Natural killer cell (primary cell): ENCODE measurements around the gene NEGR1. TPM values are rescaled to one million over a fixed set of nuclear protein-coding genes. Genes with fewer than 3 reads are reported as not detected.

Source experiments
- ATAC-seq, 3 donors: fragments of 150-1000 bp in 2 of 3; fragments of 200-7000 bp in 1 of 3; cut with Tn5 transposase; 1 replicate in 1 of 3; 2 replicates in 2 of 3; pipeline ENCODE4 v1.10.0; 2021; ENCODE audit warnings: mild to moderate bottlenecking in 2 of 3, moderate library complexity in 2 of 3
- DNase-seq, 2 donors: peaks; one replicate each; pipeline versions ENCODE4 v3.0.0 to v3.0.0-alpha.2; 2013 to 2021; ENCODE audit warnings: mixed read lengths in 1 of 2
- H3K27ac ChIP-seq: one replicate; pipeline ENCODE4 v1.5.1; 2013; ENCODE audit warnings: mild to moderate bottlenecking, low read length
- H3K27me3 ChIP-seq: one replicate; pipeline ENCODE4 v1.6.1; 2013; ENCODE audit warnings: low read length; ENCODE audit not compliant: control insufficient read depth, insufficient read depth
- H3K36me3 ChIP-seq: one replicate; pipeline ENCODE4 v1.6.1; 2013; ENCODE audit warnings: low read length; ENCODE audit not compliant: control insufficient read depth, insufficient read depth
- H3K4me1 ChIP-seq: one replicate; pipeline ENCODE4 v1.6.1; 2013; ENCODE audit warnings: low read length; ENCODE audit not compliant: control insufficient read depth, insufficient read depth
- H3K4me3 ChIP-seq: one replicate; pipeline ENCODE4 v1.5.1; 2013; ENCODE audit warnings: low read length
- H3K9me3 ChIP-seq: one replicate; pipeline ENCODE4 v1.6.1; 2013; ENCODE audit warnings: low read length; ENCODE audit not compliant: control insufficient read depth, insufficient read depth
- H3K27ac Mint-ChIP-seq, 2 donors: one replicate each; pipeline ENCODE4 v1.8.0; 2022; ENCODE audit warnings: mild to moderate bottlenecking in 2 of 2, mixed read lengths in 2 of 2, moderate library complexity in 1 of 2
- H3K27me3 Mint-ChIP-seq, 2 donors: one replicate each; pipeline ENCODE4 v1.8.0; 2022; ENCODE audit warnings: low read depth in 2 of 2, mixed read lengths in 2 of 2
- H3K36me3 Mint-ChIP-seq: one replicate; pipeline ENCODE4 v1.8.0; 2022; ENCODE audit warnings: mixed read lengths
- H3K4me1 Mint-ChIP-seq, 2 donors: one replicate each; pipeline ENCODE4 v1.8.0; 2022; ENCODE audit warnings: mixed read lengths in 2 of 2
- H3K4me3 Mint-ChIP-seq: one replicate; pipeline ENCODE4 v1.8.0; 2022; ENCODE audit warnings: mild to moderate bottlenecking, moderate library complexity, mixed read lengths
- H3K9me3 Mint-ChIP-seq, 2 donors: one replicate each; pipeline ENCODE4 v1.8.0; 2022; ENCODE audit warnings: mixed read lengths in 2 of 2
- WGBS: methylation state at CpG from one replicate; pipeline ENCODE4 v1.1.7; 2013; ENCODE audit warnings: missing lambda C conversion rate; ENCODE audit not compliant: insufficient coverage; 5-methylcytosine and 5-hydroxymethylcytosine counted together
- intact Hi-C: fragments of 100-400 bp; cut with micrococcal nuclease; formaldehyde crosslinking; loops from one replicate; pipeline ENCODE4 v1.14.2; 2022
- total RNA-seq, 4 donors: library from RNA; stranded (reverse); fragments of 120-200 nt in 1 of 4; gene quantifications; one replicate each; pipeline versions ENCODE4 v1.2.3 to v1.2.4, GENCODE V29; 2013 to 2022
- TF ChIP-seq, protein P1 (sequence below): fragments of 200-600 bp; IDR thresholded peaks from one replicate; pipeline ENCODE4 v1.8.0; 2022; ENCODE audit warnings: antibody characterized with exemption

NEGR1 gene
- total RNA-seq, 3 donors from 2014 or later (not counting 1 experiment from before 2014, with no cell fraction given) = 0.55 to 1.3 TPM; not detected in 1

DNA sequence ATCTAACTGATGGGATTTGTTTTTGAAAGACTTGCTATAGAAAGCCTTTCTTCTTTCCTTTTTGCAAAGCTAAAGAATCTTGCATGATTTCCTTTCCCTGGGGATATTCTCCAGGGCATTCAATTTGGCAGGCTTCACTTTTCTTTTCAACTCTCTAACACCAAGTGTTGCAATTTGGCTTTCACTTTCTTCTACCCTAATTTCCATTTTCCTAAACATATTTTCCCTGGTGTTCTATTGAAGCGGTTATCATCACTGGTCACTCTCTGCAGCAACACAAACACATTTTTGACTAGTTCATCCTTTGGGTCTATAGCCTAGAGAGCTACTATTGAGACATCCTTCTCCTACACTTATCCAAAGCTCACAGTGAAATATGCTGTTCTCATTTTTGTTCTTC lies 424.5 kb downstream of the NEGR1 start:
- H3K27me3 Mint-ChIP-seq = no peaks in the 10 kb centered on the region

DNA sequence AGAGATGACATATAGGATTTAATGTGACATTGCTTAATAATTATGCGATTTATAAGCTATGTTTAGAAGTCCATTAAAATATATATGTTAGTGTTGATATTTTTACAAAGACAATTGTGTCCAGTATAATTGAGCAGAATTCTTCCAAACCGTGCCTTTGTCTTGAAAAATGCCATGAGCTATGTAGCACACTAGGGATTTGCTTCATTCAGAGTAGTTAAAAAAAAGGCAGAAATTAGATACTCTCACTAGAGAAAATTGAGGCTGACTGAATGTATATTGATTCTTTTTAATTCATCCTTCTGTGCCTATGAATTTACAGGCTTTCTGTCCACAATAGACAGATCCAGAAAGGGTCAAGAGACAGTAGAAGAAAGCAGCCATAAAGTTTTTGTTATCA lies 429.0 kb downstream of the NEGR1 start:
- intact Hi-C loops = no loop called here
- Histone ChIP-seq H3K27ac (no peak overlapping the region), H3K36me3 (no peaks in the 10 kb centered on the region), H3K9me3 (peaks cover 2% of the 10 kb centered on the region), H3K4me1 (no peaks in the 10 kb centered on the region), H3K27me3 (no peaks in the 10 kb centered on the region), H3K4me3 (no peak overlapping the region)
- Mint-ChIP-seq H3K27ac (no peak overlapping the region), H3K4me3 (no peak overlapping the region), H3K27me3 (no peaks in the 10 kb centered on the region), H3K36me3 (no peaks in the 10 kb centered on the region), H3K4me1 (no peaks in the 10 kb centered on the region), H3K9me3 (peaks cover 4 to 5% of the 10 kb centered on the region in 2 donors)
- ATAC-seq = no peak
- WGBS = 94% methylated on average over 2 of the region's 2 CpGs
- TF ChIP-seq, protein P1, sequence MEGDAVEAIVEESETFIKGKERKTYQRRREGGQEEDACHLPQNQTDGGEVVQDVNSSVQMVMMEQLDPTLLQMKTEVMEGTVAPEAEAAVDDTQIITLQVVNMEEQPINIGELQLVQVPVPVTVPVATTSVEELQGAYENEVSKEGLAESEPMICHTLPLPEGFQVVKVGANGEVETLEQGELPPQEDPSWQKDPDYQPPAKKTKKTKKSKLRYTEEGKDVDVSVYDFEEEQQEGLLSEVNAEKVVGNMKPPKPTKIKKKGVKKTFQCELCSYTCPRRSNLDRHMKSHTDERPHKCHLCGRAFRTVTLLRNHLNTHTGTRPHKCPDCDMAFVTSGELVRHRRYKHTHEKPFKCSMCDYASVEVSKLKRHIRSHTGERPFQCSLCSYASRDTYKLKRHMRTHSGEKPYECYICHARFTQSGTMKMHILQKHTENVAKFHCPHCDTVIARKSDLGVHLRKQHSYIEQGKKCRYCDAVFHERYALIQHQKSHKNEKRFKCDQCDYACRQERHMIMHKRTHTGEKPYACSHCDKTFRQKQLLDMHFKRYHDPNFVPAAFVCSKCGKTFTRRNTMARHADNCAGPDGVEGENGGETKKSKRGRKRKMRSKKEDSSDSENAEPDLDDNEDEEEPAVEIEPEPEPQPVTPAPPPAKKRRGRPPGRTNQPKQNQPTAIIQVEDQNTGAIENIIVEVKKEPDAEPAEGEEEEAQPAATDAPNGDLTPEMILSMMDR = no peak
- DNase-seq = no peak

More for the DNA sequence above, 424.5 kb downstream of the NEGR1 start:
- no peak for DNase-seq
- Histone ChIP-seq H3K9me3 (no peaks in the 10 kb centered on the region), H3K27me3 (no peaks in the 10 kb centered on the region), H3K36me3 (no peaks in the 10 kb centered on the region), H3K4me3 (no peak overlapping the region), H3K4me1 (no peaks in the 10 kb centered on the region), H3K27ac (no peak overlapping the region)
- Mint-ChIP-seq H3K9me3 (peaks cover 8 to 14% of the 10 kb centered on the region in 2 donors), H3K4me3 (no peak overlapping the region), H3K27ac (no peak overlapping the region), H3K4me1 (no peaks in the 10 kb centered on the region), H3K36me3 (no peaks in the 10 kb centered on the region)
- 90% methylated on average over 1 of the region's 1 CpG for WGBS
- TF ChIP-seq, protein P1 = no peak
- intact Hi-C loops = no loop called here
- ATAC-seq = no peak

DNA sequence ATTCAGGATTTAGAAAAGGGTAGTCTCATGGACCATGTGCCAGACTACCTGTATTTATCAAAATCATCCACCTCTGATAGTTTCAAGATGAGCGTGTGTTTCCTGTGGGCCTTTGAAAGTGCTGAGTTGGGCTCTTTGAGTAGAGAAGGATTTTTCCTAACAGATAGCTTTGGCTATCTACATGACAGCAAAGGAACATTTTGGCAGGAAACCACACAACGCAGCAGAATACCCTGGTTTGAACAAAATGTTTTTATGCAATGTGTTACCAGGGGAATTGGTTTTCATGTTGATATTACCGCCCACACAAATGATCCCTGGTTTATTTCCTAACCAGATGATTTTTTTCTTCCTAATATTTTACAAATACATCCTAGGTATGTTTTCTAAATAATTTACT lies 431.4 kb downstream of the NEGR1 start:
- TF ChIP-seq, protein P1 = no peak
- no peaks in the 10 kb centered on the region for H3K36me3 ChIP-seq
- H3K27me3 ChIP-seq = no peaks in the 10 kb centered on the region
- H3K27me3 Mint-ChIP-seq = no peaks in the 10 kb centered on the region
- 28% methylated on average over 2 of the region's 3 CpGs for WGBS
- H3K4me3 Mint-ChIP-seq = no peak overlapping the region
- no peaks in the 10 kb centered on the region for H3K36me3 Mint-ChIP-seq
- H3K9me3 Mint-ChIP-seq = peaks cover 4 to 14% of the 10 kb centered on the region in 2 donors
- H3K27ac Mint-ChIP-seq = no peak overlapping the region
- DNase-seq = no peak
- no peak overlapping the region for H3K27ac ChIP-seq
- no peak for ATAC-seq
- intact Hi-C loops = no loop called here
- H3K4me1 Mint-ChIP-seq = no peaks in the 10 kb centered on the region
- no peak overlapping the region for H3K4me3 ChIP-seq
- H3K4me1 ChIP-seq = no peaks in the 10 kb centered on the region
- peaks cover 2% of the 10 kb centered on the region for H3K9me3 ChIP-seq

DNA sequence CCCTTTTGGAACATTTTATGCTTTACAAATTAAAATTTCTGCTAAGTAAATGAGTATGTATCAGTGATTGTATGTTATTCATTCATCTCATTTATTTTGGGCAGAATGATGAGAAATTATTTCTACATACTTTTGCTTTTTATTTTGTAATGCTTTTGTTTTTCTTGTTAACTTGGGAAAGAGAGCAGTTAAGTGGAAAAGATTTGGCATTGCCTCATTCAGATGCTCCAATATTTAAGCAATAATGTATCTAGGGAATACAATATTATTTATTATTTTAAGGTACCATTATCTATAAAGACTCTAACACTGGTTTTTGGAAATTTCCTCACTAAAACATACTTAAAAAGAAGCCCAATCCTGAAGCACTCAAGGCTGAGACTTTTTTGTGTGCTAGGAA lies 431.8 kb downstream of the NEGR1 start:
- H3K36me3 ChIP-seq = no peaks in the 10 kb centered on the region
- ATAC-seq (no peak), DNase-seq (no peak)
- H3K9me3 ChIP-seq = peaks cover 2% of the 10 kb centered on the region
- Mint-ChIP-seq H3K27ac (no peak overlapping the region), H3K27me3 (no peaks in the 10 kb centered on the region), H3K36me3 (no peaks in the 10 kb centered on the region), H3K4me3 (no peak overlapping the region), H3K4me1 (no peaks in the 10 kb centered on the region), H3K9me3 (peaks cover 4 to 14% of the 10 kb centered on the region in 2 donors)
- no peaks in the 10 kb centered on the region for H3K4me1 ChIP-seq
- intact Hi-C loops = no loop called here
- no peak overlapping the region for H3K4me3 ChIP-seq
- TF ChIP-seq, protein P1 = no peak
- H3K27ac ChIP-seq = no peak overlapping the region
- no peaks in the 10 kb centered on the region for H3K27me3 ChIP-seq
